PC-3 (cell line): ENCODE measurements around the gene CTDSP2. TPM values are rescaled to one million over a fixed set of nuclear protein-coding genes. Genes with fewer than 3 reads are reported as not detected.

Source experiments
- ATAC-seq: fragments of 200-7000 bp; cut with Tn5 transposase; 2 replicates; pipeline ENCODE4 v1.9.1; 2020; ENCODE audit warnings: mild to moderate bottlenecking, moderate library complexity
- BruUV-seq: library from RNA; stranded (reverse); fragments of 400-500 nt; replicated peaks from 2 replicates; lab custom pipeline; 2021; lab: Mats Ljungman, UMichigan
- CTCF ChIA-PET: fragments of 300-600 bp; sonication (Branson Sonifier 250); formaldehyde crosslinking; loops from one replicate; lab custom pipeline; 2022; ENCODE audit warnings: antibody characterized with exemption; lab: Charles Lee
- POLR2A ChIA-PET: fragments of 300-600 bp; sonication (Branson Sonifier 250); formaldehyde crosslinking; loops from one replicate; lab custom pipeline; 2022; ENCODE audit warnings: antibody characterized with exemption; ENCODE audit not compliant: unreplicated experiment; lab: Charles Lee
- DNase-seq: peaks from one replicate; pipeline ENCODE4 v3.0.0-alpha.2; 2015
- H2AFZ ChIP-seq: fragments of 300-600 bp; sonication (generic); 2 replicates; pipeline ENCODE4 v1.6.0; 2016; ENCODE audit warnings: antibody characterized with exemption, low read length
- H3F3A ChIP-seq: fragments of 300-600 bp; sonication (generic); one replicate; pipeline ENCODE4 v1.6.0; 2017; ENCODE audit warnings: antibody characterized with exemption, low read length, control low read depth, mild to moderate bottlenecking; ENCODE audit not compliant: unreplicated experiment
- H3K27ac ChIP-seq: fragments of 300-600 bp; sonication (generic); 2 replicates; pipeline ENCODE4 v1.5.1; 2016; ENCODE audit warnings: mild to moderate bottlenecking, low read length
- H3K27me3 ChIP-seq: fragments of 300-600 bp; sonication (generic); 2 replicates; pipeline ENCODE4 v1.6.1; 2016; ENCODE audit warnings: low read length, mixed read lengths
- H3K36me3 ChIP-seq: fragments of 300-600 bp; sonication (generic); 2 replicates; pipeline ENCODE4 v1.6.1; 2016; ENCODE audit warnings: low read depth, mixed run types, low read length, mixed read lengths
- H3K4me1 ChIP-seq: fragments of 300-600 bp; sonication (generic); 2 replicates; pipeline ENCODE4 v1.5.1; 2016; ENCODE audit warnings: low read length; ENCODE audit not compliant: insufficient read depth
- H3K4me2 ChIP-seq: fragments of 300-600 bp; sonication (generic); 2 replicates; pipeline ENCODE4 v1.6.0; 2016; ENCODE audit warnings: low read length
- H3K4me3 ChIP-seq: fragments of 300-600 bp; sonication (generic); 2 replicates; pipeline ENCODE4 v1.5.1; 2016; ENCODE audit warnings: mild to moderate bottlenecking, low read length, mixed read lengths
- H3K79me2 ChIP-seq: fragments of 300-600 bp; sonication (generic); 2 replicates; pipeline ENCODE4 v1.6.1; 2017; ENCODE audit warnings: low read length, mixed read lengths
- H3K9ac ChIP-seq: fragments of 300-600 bp; sonication (generic); 2 replicates; pipeline ENCODE4 v1.6.0; 2016; ENCODE audit warnings: mild to moderate bottlenecking, low read length
- H3K9me2 ChIP-seq: fragments of 300-600 bp; sonication (generic); replicated peaks from 2 replicates; pipeline ENCODE4 v1.6.1; 2016; ENCODE audit warnings: mixed run types, low read length, mixed read lengths
- H3K9me3 ChIP-seq: fragments of 300-600 bp; sonication (generic); 2 replicates; pipeline ENCODE4 v1.6.1; 2016; ENCODE audit warnings: low read length, mixed read lengths
- H4K20me1 ChIP-seq: fragments of 300-600 bp; sonication (generic); 2 replicates; pipeline ENCODE4 v1.6.1; 2016; ENCODE audit warnings: low read length, mixed read lengths
- EZH2 ChIP-seq: fragments of 300-600 bp; sonication (generic); IDR thresholded peaks from one replicate; pipeline ENCODE4 v1.6.1; 2017; ENCODE audit warnings: antibody characterized with exemption, mild to moderate bottlenecking, low read length; ENCODE audit not compliant: unreplicated experiment
- EZH2phosphoT487 ChIP-seq: fragments of 300-600 bp; sonication (generic); IDR thresholded peaks from 2 replicates; pipeline ENCODE4 v1.6.1; 2018; ENCODE audit warnings: mild to moderate bottlenecking, antibody characterized with exemption, low read length, borderline replicate concordance
- intact Hi-C: fragments of 100-400 bp; cut with micrococcal nuclease; formaldehyde crosslinking; loops from 2 replicates; pipeline ENCODE4 v1.9.0; 2023
- total RNA-seq: library from RNA; depleted of rRNA; stranded (reverse); fragments of >200 nt; gene quantifications from 2 replicates; pipeline ENCODE4 v1.2.3, GENCODE V29; 2014
- TF ChIP-seq, protein P1 (sequence below): fragments of 300-600 bp; sonication (generic); conservative IDR thresholded peaks from 2 replicates; pipeline ENCODE4 v1.5.1; 2017; ENCODE audit warnings: antibody characterized with exemption, low read depth, mild to moderate bottlenecking, low read length

CTDSP2 gene
- total RNA-seq, 1 experiment from 2014 or later, result 39.4 TPM

DNA sequence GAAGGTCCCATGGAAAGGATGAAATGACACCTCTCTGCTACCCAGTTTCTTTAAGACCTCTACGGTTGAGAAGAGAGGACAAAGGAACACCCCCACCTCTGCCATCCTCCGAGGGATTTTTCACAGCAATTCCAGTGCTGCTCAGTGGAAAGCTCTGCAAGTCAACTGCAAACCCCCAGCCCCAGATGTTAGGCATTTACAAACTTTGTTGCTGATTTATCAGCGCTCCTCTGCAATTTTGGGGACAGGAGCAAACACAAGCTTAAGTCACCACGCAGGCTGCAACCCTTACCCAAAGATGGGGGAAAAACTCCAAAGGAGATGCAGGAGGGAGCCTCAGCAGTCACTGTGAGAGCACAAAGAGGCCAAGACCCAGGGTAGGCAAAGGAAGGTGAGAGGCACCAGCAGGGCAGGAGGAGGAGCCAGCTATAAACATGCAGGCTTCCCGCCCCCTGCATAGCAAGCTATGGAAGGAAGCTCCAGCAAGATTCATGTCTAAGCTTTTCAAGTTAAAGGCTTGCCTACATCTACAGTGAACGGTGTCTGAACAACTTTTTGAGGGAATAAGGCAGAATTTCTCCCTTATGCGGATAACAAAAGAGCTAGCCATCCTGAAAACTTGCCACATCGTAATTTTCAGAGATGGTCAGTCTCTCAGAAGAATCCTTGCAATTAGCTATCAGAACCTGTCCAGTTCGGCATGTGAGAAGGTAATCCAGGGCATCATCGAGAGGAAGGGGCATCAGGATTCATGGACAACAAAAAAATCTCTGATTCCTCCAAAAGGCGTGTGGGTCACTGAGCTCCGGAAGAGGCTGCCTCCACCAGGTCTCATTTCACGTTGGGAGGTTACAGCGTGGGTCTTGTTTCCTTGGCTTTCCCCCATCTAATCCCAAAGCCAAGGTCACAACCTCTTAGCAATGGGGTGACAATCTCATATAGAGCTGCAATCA is 3.9 kb downstream of the CTDSP2 start:
- DNase-seq (no peak), ATAC-seq (no peak)
- Histone ChIP-seq H2AFZ (no peak overlapping the region), H3K27ac (no peak overlapping the region), H3K9me3 (no peaks in the 10 kb centered on the region), H3F3A (no peaks in the 10 kb centered on the region), H3K27me3 (no peaks in the 10 kb centered on the region), H3K9ac (no peak overlapping the region), H3K4me2 (no peak overlapping the region), H3K79me2 (peaks cover 88% of the 10 kb centered on the region), H3K4me1 (peaks cover 16% of the 10 kb centered on the region; the same call in 1 of the 2 replicates), H3K4me3 (no peak overlapping the region), H4K20me1 (peaks cover 46% of the 10 kb centered on the region), H3K36me3 (no peaks in the 10 kb centered on the region), H3K9me2 (no peaks in the 10 kb centered on the region)
- ChIA-PET POLR2A (no interaction called here), CTCF (no interaction called here)
- no TSS peak for BruUV-seq
- TF ChIP-seq EZH2, result no peak
- TF ChIP-seq, protein P1, sequence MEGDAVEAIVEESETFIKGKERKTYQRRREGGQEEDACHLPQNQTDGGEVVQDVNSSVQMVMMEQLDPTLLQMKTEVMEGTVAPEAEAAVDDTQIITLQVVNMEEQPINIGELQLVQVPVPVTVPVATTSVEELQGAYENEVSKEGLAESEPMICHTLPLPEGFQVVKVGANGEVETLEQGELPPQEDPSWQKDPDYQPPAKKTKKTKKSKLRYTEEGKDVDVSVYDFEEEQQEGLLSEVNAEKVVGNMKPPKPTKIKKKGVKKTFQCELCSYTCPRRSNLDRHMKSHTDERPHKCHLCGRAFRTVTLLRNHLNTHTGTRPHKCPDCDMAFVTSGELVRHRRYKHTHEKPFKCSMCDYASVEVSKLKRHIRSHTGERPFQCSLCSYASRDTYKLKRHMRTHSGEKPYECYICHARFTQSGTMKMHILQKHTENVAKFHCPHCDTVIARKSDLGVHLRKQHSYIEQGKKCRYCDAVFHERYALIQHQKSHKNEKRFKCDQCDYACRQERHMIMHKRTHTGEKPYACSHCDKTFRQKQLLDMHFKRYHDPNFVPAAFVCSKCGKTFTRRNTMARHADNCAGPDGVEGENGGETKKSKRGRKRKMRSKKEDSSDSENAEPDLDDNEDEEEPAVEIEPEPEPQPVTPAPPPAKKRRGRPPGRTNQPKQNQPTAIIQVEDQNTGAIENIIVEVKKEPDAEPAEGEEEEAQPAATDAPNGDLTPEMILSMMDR, result no peak
- intact Hi-C loops, result no loop called here

- no peak for ATAC-seq
- Histone ChIP-seq H4K20me1 (peaks cover 52% of the 10 kb centered on the region), H3K9me2 (no peaks in the 10 kb centered on the region), H3K36me3 (no peaks in the 10 kb centered on the region), H3K4me2 (no peak overlapping the region), H3F3A (no peaks in the 10 kb centered on the region), H3K79me2 (peaks cover 97% of the 10 kb centered on the region), H3K27me3 (no peaks in the 10 kb centered on the region), H3K9me3 (no peaks in the 10 kb centered on the region), H2AFZ (no peak overlapping the region), H3K4me3 (no peak overlapping the region), H3K27ac (no peak overlapping the region), H3K9ac (no peak overlapping the region), H3K4me1 (peaks cover 23% of the 10 kb centered on the region; the same call in 1 of the 2 replicates)
- DNase-seq, result no peak
- intact Hi-C loops, result no loop called here
- BruUV-seq, result no TSS peak
- ChIA-PET CTCF (no interaction called here), POLR2A (no interaction called here)
- TF ChIP-seq EZH2phosphoT487, result no peak
- no peak for TF ChIP-seq EZH2
- TF ChIP-seq, protein P1, result no peak
Observed at GRCh38 chr12:57841445-57841844, 5.1 kb downstream of the CTDSP2 start.

DNA sequence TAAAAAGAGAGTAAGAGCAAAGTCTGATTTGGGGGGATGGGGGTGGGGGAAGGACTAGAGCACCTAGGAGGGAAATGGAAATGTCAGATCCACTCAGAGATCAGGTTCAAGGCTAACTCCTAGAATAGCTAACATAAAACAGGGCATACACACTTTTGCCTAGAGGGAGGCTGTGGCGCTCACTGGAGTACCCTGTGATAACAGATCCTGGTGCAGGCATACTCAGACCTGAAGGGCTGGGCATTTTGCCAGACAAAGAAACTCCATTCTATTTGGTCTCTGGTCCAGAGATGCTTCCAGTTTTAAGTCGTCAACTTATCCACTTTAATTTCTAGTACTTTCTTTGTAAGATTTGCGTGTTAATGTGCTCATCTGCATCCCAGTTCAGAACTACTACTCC is 5.8 kb downstream of the CTDSP2 start:
- H3K4me2 ChIP-seq, result no peak overlapping the region
- ATAC-seq, result no peak
- H3F3A ChIP-seq, result no peaks in the 10 kb centered on the region
- CTCF ChIA-PET, result no interaction called here
- no TSS peak for BruUV-seq
- peaks cover 98% of the 10 kb centered on the region for H3K79me2 ChIP-seq
- H3K4me1 ChIP-seq, result peaks cover 23% of the 10 kb centered on the region; the same call in 1 of the 2 replicates
- H3K4me3 ChIP-seq, result no peak overlapping the region
- peaks cover 56% of the 10 kb centered on the region for H4K20me1 ChIP-seq
- DNase-seq, result no peak
- H3K9me3 ChIP-seq, result no peaks in the 10 kb centered on the region
- no peak overlapping the region for H3K9ac ChIP-seq
- no peaks in the 10 kb centered on the region for H3K36me3 ChIP-seq
- no peak overlapping the region for H3K27ac ChIP-seq
- no peak for TF ChIP-seq EZH2phosphoT487
- no peak overlapping the region for H2AFZ ChIP-seq
- no peaks in the 10 kb centered on the region for H3K9me2 ChIP-seq
- no peaks in the 10 kb centered on the region for H3K27me3 ChIP-seq
- POLR2A ChIA-PET, result no interaction called here
- intact Hi-C loops, result no loop called here
